Endothelial cell of umbilical vein (primary cell): ENCODE data around the gene FAU. TPM values are rescaled to one million over a fixed set of nuclear protein-coding genes. Genes with fewer than 3 reads are reported as not detected.
A peak's percentile ranks its signal among the peaks of the same experiment; 100 is the strongest.

ENCODE experiments used
- BruUV-seq: library from RNA; stranded (reverse); fragments of 400-500 nt; replicated peaks from 2 replicates; lab custom pipeline; 2021; lab: Mats Ljungman, UMichigan
- CTCF ChIA-PET: fragments of 300-600, 350-600 bp; sonication (Branson Sonifier 250); formaldehyde crosslinking; loops from one replicate; lab custom pipeline; 2021; ENCODE audit warnings: antibody characterized with exemption, inconsistent platforms; lab: Charles Lee
- POLR2A ChIA-PET: fragments of 300-600, 350-600 bp; sonication (Branson Sonifier 250); formaldehyde crosslinking; loops from one replicate; lab custom pipeline; 2021; ENCODE audit warnings: antibody characterized with exemption, inconsistent platforms; lab: Charles Lee
- DNase-seq: peaks from one replicate; pipeline ENCODE4 v3.0.0-alpha.2; 2011; ENCODE audit warnings: low read depth, low spot score
- FAIRE-seq: peaks from 2 replicates; lab custom pipeline; 2011; peaks lifted over from hg19 to GRCh38; lab: Jason Lieb, UNC
- H2AFZ ChIP-seq: 2 replicates; pipeline ENCODE4 v1.6.0; 2012; ENCODE audit warnings: low read depth, low read length, control low read depth, inconsistent platforms
- H3K27ac ChIP-seq: 2 replicates; pipeline ENCODE4 v1.5.1; 2011; ENCODE audit warnings: low read depth, mild to moderate bottlenecking, control low read depth, low read length, moderate library complexity; ENCODE audit not compliant: insufficient read depth
- H3K27me3 ChIP-seq, 2 experiments: 2 replicates each; pipeline versions ENCODE4 v1.6.0 to v1.6.1; 2011; ENCODE audit warnings: low read length in 2 of 2, mixed read lengths in 1 of 2; ENCODE audit not compliant: control insufficient read depth in 2 of 2, insufficient read depth in 2 of 2
- H3K36me3 ChIP-seq, 2 experiments: 2 replicates in 1 of 2; 3 replicates in 1 of 2; pipeline ENCODE4 v1.5.1; 2011; ENCODE audit warnings: low read length in 2 of 2, mild to moderate bottlenecking in 1 of 2, moderate library complexity in 1 of 2; ENCODE audit not compliant: control insufficient read depth in 2 of 2, insufficient read depth in 2 of 2; ENCODE audit errors: extremely low read depth in 1 of 2
- H3K4me1 ChIP-seq: 3 replicates; pipeline ENCODE4 v1.5.1; 2011; ENCODE audit warnings: mild to moderate bottlenecking, low read length; ENCODE audit not compliant: control insufficient read depth, insufficient read depth; ENCODE audit errors: extremely low read depth
- H3K4me2 ChIP-seq: 2 replicates; pipeline ENCODE4 v1.6.1; 2011; ENCODE audit warnings: low read length, control low read depth, mixed read lengths; ENCODE audit not compliant: insufficient read depth
- H3K4me3 ChIP-seq, 3 experiments: fragments of 200-600 bp in 1 of 3; sonication (generic), shearing (Covaris generic) in 1 of 3; replicated peaks in 1 of 3; 2 replicates each; pipeline ENCODE4 v1.5.1; 2011 to 2016; ENCODE audit warnings: control low read depth in 3 of 3, low read length in 3 of 3, mild to moderate bottlenecking in 2 of 3, inconsistent platforms in 1 of 3, low read depth in 1 of 3, moderate library complexity in 1 of 3; ENCODE audit not compliant: insufficient read depth in 1 of 3
- H3K79me2 ChIP-seq: 2 replicates; pipeline ENCODE4 v1.6.0; 2012; ENCODE audit warnings: low read length, inconsistent platforms; ENCODE audit not compliant: control insufficient read depth, insufficient read depth
- H3K9ac ChIP-seq: replicated peaks from 2 replicates; pipeline ENCODE3; 2011; ENCODE audit warnings: low read length, control low read depth; ENCODE audit not compliant: insufficient read depth; ENCODE audit errors: extremely low read depth
- H3K9me1 ChIP-seq: replicated peaks from 3 replicates; pipeline ENCODE4 v1.6.0; 2011; ENCODE audit warnings: mild to moderate bottlenecking, low read length; ENCODE audit not compliant: control insufficient read depth, insufficient read depth; ENCODE audit errors: extremely low read depth
- H3K9me3 ChIP-seq: replicated peaks from 2 replicates; pipeline ENCODE4 v1.5.1; 2012; ENCODE audit warnings: low read length, inconsistent platforms; ENCODE audit not compliant: control insufficient read depth, insufficient read depth
- H4K20me1 ChIP-seq: replicated peaks from 2 replicates; pipeline ENCODE3; 2011; ENCODE audit warnings: mild to moderate bottlenecking, low read length; ENCODE audit not compliant: control insufficient read depth, insufficient read depth; ENCODE audit errors: extremely low read depth
- EZH2 ChIP-seq: IDR thresholded peaks from 2 replicates; pipeline ENCODE4 v1.6.1; 2012; ENCODE audit warnings: borderline replicate concordance, low read depth, mild to moderate bottlenecking, moderate library complexity, low read length, inconsistent platforms; ENCODE audit not compliant: severe bottlenecking
- JUN ChIP-seq: IDR thresholded peaks from 2 replicates; pipeline ENCODE4 v1.6.1; 2011; ENCODE audit warnings: borderline replicate concordance, low read depth; ENCODE audit not compliant: insufficient read length, insufficient read depth
- dilution Hi-C: fragments of 300-500 bp; cut with MboI; formaldehyde crosslinking; loops from one replicate; pipeline ENCODE4 v1.15.0; 2019; ENCODE audit warnings: low sequenced_read_pairs; ENCODE audit not compliant: extremely low pct_ligation_motif_present
- intact Hi-C: fragments of 100-400 bp; cut with micrococcal nuclease; formaldehyde crosslinking; loops from one replicate; pipeline ENCODE4 v1.10.0; 2022
- polyA plus RNA-seq, 4 experiments: library from polyadenylated mRNA; depleted of rRNA in 3 of 4; stranded (reverse) in 3 of 4; unstranded in 1 of 4; fragments of >200 nt; gene quantifications; 2 replicates each; pipeline versions ENCODE4 v1.2.1 to v1.2.3, GENCODE V29; 2011 to 2012; ENCODE audit warnings: missing spikeins in 1 of 4
- total RNA-seq: library from RNA; stranded (reverse); gene quantifications from 2 replicates; pipeline ENCODE4 v1.2.3, GENCODE V29; 2021
- TF ChIP-seq, protein P1 (sequence below), 2 donors: IDR thresholded peaks; 1 replicate in 1 of 2; 2 replicates in 1 of 2; pipeline ENCODE4 v1.5.1; 2011; ENCODE audit warnings: low read length in 2 of 2, mild to moderate bottlenecking in 2 of 2, moderate library complexity in 2 of 2, control low read depth in 1 of 2, inconsistent platforms in 1 of 2, low read depth in 1 of 2; ENCODE audit not compliant: insufficient read depth in 1 of 2; ENCODE audit errors: extremely low read depth in 1 of 2

The FAU gene
- total and polyA plus RNA-seq, 2 donors (not counting 3 experiments of a cell fraction or from before 2014, with no cell fraction given) = 741 to 746 TPM

GRCh38 chr11:65078786-65079342 lies 43.1 kb downstream of the FAU start:
- CTCF ChIA-PET = no interaction called here
- no TSS peak for BruUV-seq
- no peaks in the 10 kb centered on the region for H3K9me1 ChIP-seq

DNA sequence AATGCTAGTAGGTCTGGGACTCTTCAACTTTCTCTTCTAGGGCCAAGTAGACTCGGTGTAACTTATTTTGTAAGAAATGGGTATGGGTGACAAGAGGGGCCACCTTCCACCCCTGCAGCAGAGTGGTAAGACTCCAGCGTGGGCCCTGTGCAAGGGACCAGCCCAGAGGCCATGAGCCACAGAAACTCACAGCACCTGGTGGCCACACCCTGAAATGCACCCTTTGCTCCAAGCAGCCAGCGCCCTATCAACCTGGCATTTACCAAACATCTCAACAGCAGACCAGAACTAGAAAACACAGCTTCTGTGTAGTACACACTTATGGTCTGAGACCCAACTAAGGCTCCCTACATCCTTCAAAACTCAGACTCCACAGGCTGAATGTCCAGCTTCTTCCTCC lies 43.8 kb downstream of the FAU start:
- no peaks in the 10 kb centered on the region for H3K9me3 ChIP-seq
- peaks cover 6% of the 10 kb centered on the region for H3K4me1 ChIP-seq
- H3K9me1 ChIP-seq = no peaks in the 10 kb centered on the region
- dilution Hi-C loops = no loop called here
- H3K27me3 ChIP-seq = no peaks in the 10 kb centered on the region
- no peak overlapping the region for H3K4me3 ChIP-seq
- intact Hi-C loops = loop anchor here (1.0 kb wide), 2 partner anchors 51 to 65 kb away; partner anchors contain the start of gene SNX15
- ChIA-PET POLR2A (no interaction called here), CTCF (no interaction called here)
- FAIRE-seq (no peak), DNase-seq (peak; percentile 22)
- H3K79me2 ChIP-seq = peaks cover 22% of the 10 kb centered on the region
- no peak overlapping the region for H3K9ac ChIP-seq
- no peak overlapping the region for H3K27ac ChIP-seq
- no peaks in the 10 kb centered on the region for H4K20me1 ChIP-seq
- H3K4me2 ChIP-seq = no peak overlapping the region
- H2AFZ ChIP-seq = no peak overlapping the region
- no TSS peak for BruUV-seq
- TF ChIP-seq, protein P1, sequence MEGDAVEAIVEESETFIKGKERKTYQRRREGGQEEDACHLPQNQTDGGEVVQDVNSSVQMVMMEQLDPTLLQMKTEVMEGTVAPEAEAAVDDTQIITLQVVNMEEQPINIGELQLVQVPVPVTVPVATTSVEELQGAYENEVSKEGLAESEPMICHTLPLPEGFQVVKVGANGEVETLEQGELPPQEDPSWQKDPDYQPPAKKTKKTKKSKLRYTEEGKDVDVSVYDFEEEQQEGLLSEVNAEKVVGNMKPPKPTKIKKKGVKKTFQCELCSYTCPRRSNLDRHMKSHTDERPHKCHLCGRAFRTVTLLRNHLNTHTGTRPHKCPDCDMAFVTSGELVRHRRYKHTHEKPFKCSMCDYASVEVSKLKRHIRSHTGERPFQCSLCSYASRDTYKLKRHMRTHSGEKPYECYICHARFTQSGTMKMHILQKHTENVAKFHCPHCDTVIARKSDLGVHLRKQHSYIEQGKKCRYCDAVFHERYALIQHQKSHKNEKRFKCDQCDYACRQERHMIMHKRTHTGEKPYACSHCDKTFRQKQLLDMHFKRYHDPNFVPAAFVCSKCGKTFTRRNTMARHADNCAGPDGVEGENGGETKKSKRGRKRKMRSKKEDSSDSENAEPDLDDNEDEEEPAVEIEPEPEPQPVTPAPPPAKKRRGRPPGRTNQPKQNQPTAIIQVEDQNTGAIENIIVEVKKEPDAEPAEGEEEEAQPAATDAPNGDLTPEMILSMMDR (IDR thresholded peaks at IDR 0.05; ENCODE audit: extremely low read depth in 1 of 2, insufficient read depth in 1 of 2, low read depth in 1 of 2, low read length in 2 of 2) = peak; percentile 51 to 67
- TF ChIP-seq JUN = no peak
- H3K36me3 ChIP-seq = peaks cover 0 to 3% of the 10 kb centered on the region in 2 experiments

More at GRCh38 chr11:65078786-65079342, 43.1 kb downstream of the FAU start:
- H3K4me2 ChIP-seq = no peak overlapping the region
- no peak overlapping the region for H3K27ac ChIP-seq
- FAIRE-seq (no peak), DNase-seq (no peak)
- peaks cover 0 to 3% of the 10 kb centered on the region in 2 experiments for H3K36me3 ChIP-seq
- dilution Hi-C loops (no loop called here), intact Hi-C loops (loop anchor here (1.0 kb wide), 2 partner anchors 52 to 66 kb away; partner anchors contain the start of gene SNX15)
- POLR2A ChIA-PET = no interaction called here
- no peaks in the 10 kb centered on the region for H3K27me3 ChIP-seq
- H3K9ac ChIP-seq = no peak overlapping the region
- H3K4me1 ChIP-seq = peaks cover 9% of the 10 kb centered on the region
- H3K9me3 ChIP-seq = no peaks in the 10 kb centered on the region
- H4K20me1 ChIP-seq = no peaks in the 10 kb centered on the region
- H3K79me2 ChIP-seq = peaks cover 28% of the 10 kb centered on the region
- H2AFZ ChIP-seq = no peak overlapping the region
- TF ChIP-seq EZH2 (no peak), JUN (no peak)
- no peak overlapping the region for H3K4me3 ChIP-seq
